CMK (cell line): ENCODE data around the gene RBM5.
"Not testable (repeated sequence)": the region's sequence is repeated elsewhere in the genome, so short reads cannot be mapped to it uniquely, and the experiment has no call there.

Experiments used
- DNase-seq: peaks from one replicate; pipeline ENCODE4 v3.0.0-alpha.2; 2010; ENCODE audit warnings: low read depth

The RBM5 gene

GRCh38 chr3:50088725-50089608, at the start of gene RBM5:
Gene RBM5 (plus strand): TSS chr3:50088919. CDS start chr3:50090435, 1,516 bp downstream.
- peak; percentile 81 for DNase-seq

GRCh38 chr3:50044976-50045375, 43.7 kb upstream of the RBM5 start:
- no peak for DNase-seq

- no peak for DNase-seq
Observed at GRCh38 chr3:50047426-50047825, 41.3 kb upstream of the RBM5 start.

- no peak for DNase-seq
Observed at GRCh38 chr3:50050361-50050760, 38.4 kb upstream of the RBM5 start.

- DNase-seq, result no peak
Observed at GRCh38 chr3:50057756-50058155, 31.0 kb upstream of the RBM5 start.

- no peak for DNase-seq
Observed at GRCh38 chr3:50068134-50068533, 20.6 kb upstream of the RBM5 start.

- no peak for DNase-seq
Observed at GRCh38 chr3:50078091-50078490, 10.6 kb upstream of the RBM5 start.

GRCh38 chr3:50078622-50079021, 10.1 kb upstream of the RBM5 start:
- no peak for DNase-seq

GRCh38 chr3:50084951-50085350, 3.8 kb upstream of the RBM5 start:
- DNase-seq, result not testable (repeated sequence)

- no peak for DNase-seq
Observed at GRCh38 chr3:50089609-50089945, 858 bp downstream of the RBM5 start.

GRCh38 chr3:50090984-50091383, 2.3 kb downstream of the RBM5 start:
- no peak for DNase-seq

- DNase-seq, result no peak
Observed at GRCh38 chr3:50095352-50095998, 6.8 kb downstream of the RBM5 start.

- no peak for DNase-seq
Observed at GRCh38 chr3:50100386-50100785, 11.7 kb downstream of the RBM5 start.

GRCh38 chr3:50100956-50101845, 12.5 kb downstream of the RBM5 start:
- DNase-seq, result no peak

- DNase-seq, result no peak
Observed at GRCh38 chr3:50102558-50102957, 13.8 kb downstream of the RBM5 start.

GRCh38 chr3:50111757-50112156, 23.0 kb downstream of the RBM5 start:
- DNase-seq, result no peak

- no peak for DNase-seq
Observed at GRCh38 chr3:50112462-50112861, 23.7 kb downstream of the RBM5 start.

- DNase-seq, result no peak
Observed at GRCh38 chr3:50117120-50117519, 28.4 kb downstream of the RBM5 start.

GRCh38 chr3:50118237-50118636, 29.5 kb downstream of the RBM5 start:
- no peak for DNase-seq

GRCh38 chr3:50119786-50120185, 31.1 kb downstream of the RBM5 start:
- no peak for DNase-seq

- DNase-seq, result no peak
Observed at GRCh38 chr3:50120364-50121071, 31.8 kb downstream of the RBM5 start.
